ENCODE measurements around the gene SCN4A.

- TF ChIP-seq CTCF (IDR thresholded peaks at IDR 0.05), result no peak
- no peak for TF ChIP-seq POLR2A (IDR thresholded peaks at IDR 0.05)
Observed at GRCh38 chr17:63931981-63932561, 40.6 kb downstream of the SCN4A start, which contains the start of gene CD79B.

Data from Peyer's patch (tissue), 4 donors.